GM12801 (cell line): Measurements from ENCODE around the gene DAGLA.

Experiments used
- TF ChIP-seq, protein P1 (sequence below): IDR thresholded peaks from one replicate; pipeline ENCODE4 v1.5.1; 2011; ENCODE audit warnings: control low read depth; ENCODE audit not compliant: insufficient read length; ENCODE audit errors: extremely low read depth

DAGLA gene

GRCh38 chr11:61720597-61720996 is 40.4 kb downstream of the DAGLA start:
- TF ChIP-seq, protein P1, sequence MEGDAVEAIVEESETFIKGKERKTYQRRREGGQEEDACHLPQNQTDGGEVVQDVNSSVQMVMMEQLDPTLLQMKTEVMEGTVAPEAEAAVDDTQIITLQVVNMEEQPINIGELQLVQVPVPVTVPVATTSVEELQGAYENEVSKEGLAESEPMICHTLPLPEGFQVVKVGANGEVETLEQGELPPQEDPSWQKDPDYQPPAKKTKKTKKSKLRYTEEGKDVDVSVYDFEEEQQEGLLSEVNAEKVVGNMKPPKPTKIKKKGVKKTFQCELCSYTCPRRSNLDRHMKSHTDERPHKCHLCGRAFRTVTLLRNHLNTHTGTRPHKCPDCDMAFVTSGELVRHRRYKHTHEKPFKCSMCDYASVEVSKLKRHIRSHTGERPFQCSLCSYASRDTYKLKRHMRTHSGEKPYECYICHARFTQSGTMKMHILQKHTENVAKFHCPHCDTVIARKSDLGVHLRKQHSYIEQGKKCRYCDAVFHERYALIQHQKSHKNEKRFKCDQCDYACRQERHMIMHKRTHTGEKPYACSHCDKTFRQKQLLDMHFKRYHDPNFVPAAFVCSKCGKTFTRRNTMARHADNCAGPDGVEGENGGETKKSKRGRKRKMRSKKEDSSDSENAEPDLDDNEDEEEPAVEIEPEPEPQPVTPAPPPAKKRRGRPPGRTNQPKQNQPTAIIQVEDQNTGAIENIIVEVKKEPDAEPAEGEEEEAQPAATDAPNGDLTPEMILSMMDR, result no peak

- TF ChIP-seq, protein P1, result no peak
Observed at GRCh38 chr11:61724437-61724836, 44.2 kb downstream of the DAGLA start.

DNA sequence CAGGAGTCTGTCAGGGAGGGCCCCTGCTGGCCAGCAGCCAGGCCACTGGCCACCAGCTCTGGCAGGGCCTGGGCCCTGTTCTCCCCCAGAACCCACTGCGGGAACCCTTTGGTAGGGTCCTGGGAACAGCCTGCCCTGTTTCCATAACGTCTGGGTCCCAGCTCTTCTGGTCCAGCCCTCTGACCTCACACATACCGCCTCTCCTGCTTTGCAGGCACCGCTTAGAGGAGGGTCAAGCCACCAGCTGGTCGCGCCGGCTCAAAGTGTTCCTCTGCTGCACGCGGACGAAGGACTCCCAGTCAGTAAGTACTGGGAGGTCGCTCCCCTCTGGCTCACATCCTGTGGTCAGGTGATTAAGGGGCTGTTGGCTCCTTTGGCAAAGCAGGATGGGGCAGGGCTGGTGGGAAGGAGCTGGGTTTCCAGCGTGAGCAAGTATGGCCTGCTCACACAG is 45.6 kb downstream of the DAGLA start:
- TF ChIP-seq, protein P1, result no peak

DNA sequence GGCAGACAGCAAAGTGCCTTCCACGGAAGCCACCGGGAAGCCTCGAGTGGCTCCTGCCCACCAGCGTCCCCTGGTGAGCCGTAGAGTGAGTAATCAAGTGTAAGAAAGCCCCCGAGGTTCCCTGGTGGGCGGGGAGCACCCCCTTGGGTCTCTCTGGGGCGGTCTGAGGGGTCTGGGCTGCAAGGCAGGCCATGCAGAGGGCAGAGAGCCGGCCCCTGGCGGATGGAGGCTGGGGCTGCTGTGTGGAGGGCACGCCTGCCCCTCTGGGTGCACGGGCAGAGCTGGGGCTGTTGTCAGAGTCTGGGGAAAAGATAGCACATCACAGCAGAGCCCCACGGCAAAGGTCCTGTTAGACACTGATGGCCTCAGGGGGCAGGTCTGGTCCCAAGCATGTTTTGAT is 46.6 kb downstream of the DAGLA start:
- TF ChIP-seq, protein P1, result no peak

DNA sequence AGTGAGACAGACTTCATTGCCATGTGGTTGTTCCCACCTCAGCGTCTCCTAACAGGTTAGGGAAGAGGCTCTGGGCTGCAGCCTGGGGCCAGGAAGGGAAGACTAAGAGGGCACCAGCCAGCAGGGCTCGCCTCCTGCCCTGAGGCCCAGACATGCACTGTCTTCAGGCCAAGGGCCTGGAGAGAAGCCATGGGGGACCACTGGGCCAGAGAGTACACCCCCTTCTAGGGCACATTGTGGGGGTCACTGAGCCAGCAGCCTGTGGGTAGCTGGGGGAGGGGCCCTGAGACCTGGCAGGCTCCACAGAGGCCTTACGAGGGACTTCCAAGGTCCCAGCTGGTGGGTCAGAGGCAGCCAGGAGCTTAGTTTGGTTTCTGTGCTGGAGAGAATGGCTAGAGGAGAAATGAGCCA is 47.2 kb downstream of the DAGLA start:
- TF ChIP-seq, protein P1, result no peak

GRCh38 chr11:61728066-61728939 is 48.1 kb downstream of the DAGLA start:
- TF ChIP-seq, protein P1, result no peak

GRCh38 chr11:61728940-61729219 is 48.7 kb downstream of the DAGLA start:
- TF ChIP-seq, protein P1, result no peak
